ENCODE results near the gene NT5C3B.

- TF ChIP-seq CTCF (IDR thresholded peaks at IDR 0.05): no peak
- TF ChIP-seq POLR2A (IDR thresholded peaks at IDR 0.05): no peak
These were observed 39.7 kb downstream of the NT5C3B start for GRCh38 chr17:41796121-41796895.
